K562 (cell line): ENCODE data around the gene CEACAM20. TPM values are rescaled to one million over a fixed set of nuclear protein-coding genes. Genes with fewer than 3 reads are reported as not detected.

Experiments
- ATF1 ChIP-seq, 2 experiments: fragments of 450-650 bp in 1 of 2; IDR thresholded peaks; 2 replicates each; pipeline ENCODE4 v1.6.1; 2016; ENCODE audit warnings: missing compliant biosample characterization in 1 of 2, missing genetic modification characterization in 1 of 2
- IRF1 ChIP-seq: sonication (generic); formaldehyde crosslinking; IDR thresholded peaks from 2 replicates; pipeline ENCODE4 v1.8.0; 2022; ENCODE audit warnings: missing genetic modification reagents, mild to moderate bottlenecking, borderline replicate concordance
- L3MBTL2 ChIP-seq: fragments of 450-650 bp; IDR thresholded peaks from 2 replicates; pipeline ENCODE4 v1.6.1; 2016; ENCODE audit warnings: mild to moderate bottlenecking, moderate library complexity
- MCM2 ChIP-seq: fragments of 450-650 bp; IDR thresholded peaks from 2 replicates; pipeline ENCODE4 v1.6.1; 2017; ENCODE audit warnings: low read depth, mild to moderate bottlenecking
- MYBL2 ChIP-seq, 2 experiments: fragments of 450-650 bp in 1 of 2; sonication (generic) in 1 of 2; formaldehyde crosslinking in 1 of 2; IDR thresholded peaks; 2 replicates each; pipeline versions ENCODE4 v1.6.1 to v1.8.1; 2017 to 2022; ENCODE audit warnings: borderline replicate concordance in 1 of 2, inconsistent platforms in 1 of 2, low read depth in 1 of 2, mild to moderate bottlenecking in 1 of 2, missing genetic modification reagents in 1 of 2, moderate library complexity in 1 of 2
- RNF219 ChIP-seq: fragments of 250-450 bp; sonication (Bioruptor Pico); IDR thresholded peaks from 2 replicates; pipeline ENCODE4 v1.5.0; 2022; ENCODE audit warnings: mild to moderate bottlenecking
- ZBTB9 ChIP-seq: fragments of 450-650 bp; formaldehyde crosslinking; IDR thresholded peaks from 2 replicates; pipeline ENCODE4 v1.4.0; 2020; ENCODE audit warnings: mild to moderate bottlenecking, moderate library complexity
- ZNF184 ChIP-seq: sonication (generic); formaldehyde crosslinking; IDR thresholded peaks from 2 replicates; pipeline ENCODE4 v1.5.0; 2020; ENCODE audit warnings: missing genetic modification reagents
- ZNF639 ChIP-seq, 2 experiments: fragments of 200-800 bp in 1 of 2; sonication (Bioruptor generic) in 1 of 2; sonication (generic) in 1 of 2; formaldehyde crosslinking in 1 of 2; IDR thresholded peaks in 1 of 2; conservative IDR thresholded peaks in 1 of 2; 2 replicates each; pipeline versions ENCODE4 v1.5.0 to v1.6.1; 2016 to 2020; ENCODE audit warnings: missing compliant biosample characterization in 1 of 2, missing genetic modification characterization in 1 of 2, missing genetic modification reagents in 1 of 2
- ZNF668 ChIP-seq: fragments of 250-450 bp; sonication (Bioruptor Pico); IDR thresholded peaks from 2 replicates; pipeline ENCODE4 v1.8.0; 2022; ENCODE audit warnings: mild to moderate bottlenecking, inconsistent platforms
- polyA plus RNA-seq, 8 experiments: library from polyadenylated mRNA; depleted of rRNA in 4 of 8; stranded (reverse) in 5 of 8; unstranded in 3 of 8; fragments of >200 nt; fragmentation: Nextera tagmentation in 2 of 8; fragmentation: Illumina TruSeq in 1 of 8; extraction: Ambion mirVana in 2 of 8; extraction: Trizol in 1 of 8; gene quantifications; 2 replicates each; pipeline versions ENCODE4 v1.2.1 to v1.2.3, GENCODE V29; 2011 to 2014; ENCODE audit warnings: inconsistent platforms in 1 of 8, missing spikeins in 1 of 8
- total RNA-seq, 7 experiments: library from RNA; depleted of rRNA in 6 of 7; stranded (reverse); fragments of >200 nt in 6 of 7; fragmentation: Illumina TruSeq in 2 of 7; extraction: Trizol in 2 of 7; gene quantifications; 2 replicates each; pipeline versions ENCODE4 v1.2.1 to v1.2.3, GENCODE V29; 2011 to 2021; ENCODE audit warnings: low replicate concordance in 1 of 7
- TF ChIP-seq, protein P1 (sequence below): sonication (generic); formaldehyde crosslinking; IDR thresholded peaks from 2 replicates; pipeline ENCODE4 v1.8.0; 2022; ENCODE audit warnings: mild to moderate bottlenecking, missing genetic modification reagents
- TF ChIP-seq, protein P2 (sequence below): sonication (generic); formaldehyde crosslinking; IDR thresholded peaks from 2 replicates; pipeline ENCODE4 v1.8.0; 2022; ENCODE audit warnings: missing genetic modification reagents, mild to moderate bottlenecking, moderate library complexity, borderline replicate concordance

The CEACAM20 gene
- total and polyA plus RNA-seq, 9 of the 15 experiments (the other 6 are each of a cell fraction or from before 2014, with no cell fraction given), result not detected

GRCh38 chr19:44499962-44500949 is 29.2 kb downstream of the CEACAM20 start, which contains the start of gene ZNF180 (continued):
- TF ChIP-seq, protein P1, sequence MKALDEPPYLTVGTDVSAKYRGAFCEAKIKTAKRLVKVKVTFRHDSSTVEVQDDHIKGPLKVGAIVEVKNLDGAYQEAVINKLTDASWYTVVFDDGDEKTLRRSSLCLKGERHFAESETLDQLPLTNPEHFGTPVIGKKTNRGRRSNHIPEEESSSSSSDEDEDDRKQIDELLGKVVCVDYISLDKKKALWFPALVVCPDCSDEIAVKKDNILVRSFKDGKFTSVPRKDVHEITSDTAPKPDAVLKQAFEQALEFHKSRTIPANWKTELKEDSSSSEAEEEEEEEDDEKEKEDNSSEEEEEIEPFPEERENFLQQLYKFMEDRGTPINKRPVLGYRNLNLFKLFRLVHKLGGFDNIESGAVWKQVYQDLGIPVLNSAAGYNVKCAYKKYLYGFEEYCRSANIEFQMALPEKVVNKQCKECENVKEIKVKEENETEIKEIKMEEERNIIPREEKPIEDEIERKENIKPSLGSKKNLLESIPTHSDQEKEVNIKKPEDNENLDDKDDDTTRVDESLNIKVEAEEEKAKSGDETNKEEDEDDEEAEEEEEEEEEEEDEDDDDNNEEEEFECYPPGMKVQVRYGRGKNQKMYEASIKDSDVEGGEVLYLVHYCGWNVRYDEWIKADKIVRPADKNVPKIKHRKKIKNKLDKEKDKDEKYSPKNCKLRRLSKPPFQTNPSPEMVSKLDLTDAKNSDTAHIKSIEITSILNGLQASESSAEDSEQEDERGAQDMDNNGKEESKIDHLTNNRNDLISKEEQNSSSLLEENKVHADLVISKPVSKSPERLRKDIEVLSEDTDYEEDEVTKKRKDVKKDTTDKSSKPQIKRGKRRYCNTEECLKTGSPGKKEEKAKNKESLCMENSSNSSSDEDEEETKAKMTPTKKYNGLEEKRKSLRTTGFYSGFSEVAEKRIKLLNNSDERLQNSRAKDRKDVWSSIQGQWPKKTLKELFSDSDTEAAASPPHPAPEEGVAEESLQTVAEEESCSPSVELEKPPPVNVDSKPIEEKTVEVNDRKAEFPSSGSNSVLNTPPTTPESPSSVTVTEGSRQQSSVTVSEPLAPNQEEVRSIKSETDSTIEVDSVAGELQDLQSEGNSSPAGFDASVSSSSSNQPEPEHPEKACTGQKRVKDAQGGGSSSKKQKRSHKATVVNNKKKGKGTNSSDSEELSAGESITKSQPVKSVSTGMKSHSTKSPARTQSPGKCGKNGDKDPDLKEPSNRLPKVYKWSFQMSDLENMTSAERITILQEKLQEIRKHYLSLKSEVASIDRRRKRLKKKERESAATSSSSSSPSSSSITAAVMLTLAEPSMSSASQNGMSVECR, result peak; percentile 96
- TF ChIP-seq IRF1 (CRISPR knock-in tag), result no peak
- no peak for TF ChIP-seq MCM2
- peak; percentile 92 for TF ChIP-seq ATF1 (CRISPR knock-in tag; IDR thresholded peaks at IDR 0.05)
- peak; percentile 98 for TF ChIP-seq ATF1 (tag; IDR thresholded peaks at IDR 0.05)
- 0 out of 2 replicates have a peak, but pooled peaks have one; percentile 59 for TF ChIP-seq ZBTB9 (CRISPR knock-in tag)
- TF ChIP-seq RNF219 (CRISPR knock-in tag), result no peak
- TF ChIP-seq, protein P2, sequence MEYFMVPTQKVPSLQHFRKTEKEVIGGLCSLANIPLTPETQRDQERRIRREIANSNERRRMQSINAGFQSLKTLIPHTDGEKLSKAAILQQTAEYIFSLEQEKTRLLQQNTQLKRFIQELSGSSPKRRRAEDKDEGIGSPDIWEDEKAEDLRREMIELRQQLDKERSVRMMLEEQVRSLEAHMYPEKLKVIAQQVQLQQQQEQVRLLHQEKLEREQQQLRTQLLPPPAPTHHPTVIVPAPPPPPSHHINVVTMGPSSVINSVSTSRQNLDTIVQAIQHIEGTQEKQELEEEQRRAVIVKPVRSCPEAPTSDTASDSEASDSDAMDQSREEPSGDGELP (CRISPR knock-in tag), result peak; percentile 90
- no peak for TF ChIP-seq MYBL2 (IDR thresholded peaks at IDR 0.05; ENCODE audit: low read depth)
- no peak for TF ChIP-seq MYBL2 (CRISPR knock-in tag; IDR thresholded peaks at IDR 0.05; ENCODE audit: borderline replicate concordance)
- TF ChIP-seq L3MBTL2, result peak; percentile 94
- no peak for TF ChIP-seq ZNF668 (CRISPR knock-in tag)
- TF ChIP-seq ZNF639 (CRISPR knock-in tag; conservative IDR thresholded peaks at IDR 0.05 in 1 of 2, IDR thresholded peaks at IDR 0.05 in 1 of 2), result peak in 1 of 2 experiments; percentile 70; a peak in 1 of 4 replicates
- TF ChIP-seq ZNF184 (CRISPR knock-in tag), result no peak
